Measurements from ENCODE around the gene DIRAS1. TPM values are rescaled to one million over a fixed set of nuclear protein-coding genes. Genes with fewer than 3 reads are reported as not detected.

DIRAS1 gene
- total RNA-seq, 1 experiment from 2014 or later = 7.8 TPM

- no peak overlapping the region for H3K4ac ChIP-seq (ENCODE audit: low read depth, low read length)
- Mint-ChIP-seq H3K9me3 (no peaks in the 10 kb centered on the region), H3K36me3 (ENCODE audit: insufficient read depth in 1 of 3, low read depth in 3 of 3) (peaks cover 5 to 36% (median 35%) of the 10 kb centered on the region in 3 experiments; a peak in 6 of 7 replicates), H3K27ac (no peak overlapping the region), H3K4me3 (no peak overlapping the region), H3K27me3 (ENCODE audit: low read depth) (no peaks in the 10 kb centered on the region), H3K4me1 (no peaks in the 10 kb centered on the region)
- no peak overlapping the region for H3T11ph ChIP-seq (ENCODE audit: low read length)
- peaks cover 25% of the 10 kb centered on the region; the same call in 1 of the 2 replicates for H3K79me2 ChIP-seq (ENCODE audit: insufficient read depth, low read length)
- no peaks in the 10 kb centered on the region for H4K20me1 ChIP-seq (ENCODE audit: control insufficient read depth, insufficient read depth, insufficient read length)
- H3K9ac ChIP-seq (ENCODE audit: extremely low read depth, insufficient read length, low read length) = no peak overlapping the region
- no peak for TF ChIP-seq CTCF (conservative IDR thresholded peaks at IDR 0.05)
- no peak overlapping the region for H2AK5ac ChIP-seq (ENCODE audit: insufficient read length, low read length)
- no peak overlapping the region for H2BK5ac ChIP-seq (ENCODE audit: insufficient read length, low read length)
- no peak overlapping the region for H3K23ac ChIP-seq (ENCODE audit: insufficient read length, low read depth, low read length)
- H3K27me3 ChIP-seq (ENCODE audit: insufficient read depth, low read length) = no peaks in the 10 kb centered on the region
- H2BK15ac ChIP-seq (ENCODE audit: low read depth, low read length) = no peak overlapping the region
- no peak overlapping the region for H2BK20ac ChIP-seq (ENCODE audit: low read depth, low read length, poor library complexity, severe bottlenecking)
- H4K5ac ChIP-seq (ENCODE audit: insufficient read length, low read depth, low read length) = no peak overlapping the region
- no peaks in the 10 kb centered on the region for H3K9me3 ChIP-seq (ENCODE audit: control insufficient read depth, low read depth, low read length)
- H3K27ac ChIP-seq (ENCODE audit: insufficient read length, low read depth, low read length) = no peak overlapping the region
- no peak overlapping the region for H2BK12ac ChIP-seq (ENCODE audit: insufficient read length, low read depth, low read length)
- H3K4me1 ChIP-seq (ENCODE audit: insufficient read depth, low read length) = no peaks in the 10 kb centered on the region
- no peak overlapping the region for H3K14ac ChIP-seq (ENCODE audit: insufficient read depth, low read length)
- H4K8ac ChIP-seq (replicated peaks; ENCODE audit: insufficient read length, low read depth, low read length) = no peak overlapping the region
- H3K23me2 ChIP-seq (ENCODE audit: insufficient read length, low read depth, low read length, poor library complexity, severe bottlenecking) = no peaks in the 10 kb centered on the region
- no peak overlapping the region for H2AFZ ChIP-seq (ENCODE audit: low read length)
- peaks cover 9% of the 10 kb centered on the region for H3K79me1 ChIP-seq (ENCODE audit: insufficient read depth, low read depth, low read length, poor library complexity, severe bottlenecking)
- no peak overlapping the region for H3K56ac ChIP-seq (ENCODE audit: insufficient read length, low read depth, low read length)
- H3K18ac ChIP-seq (ENCODE audit: insufficient read length, low read depth, low read length) = no peak overlapping the region
- no peak for DNase-seq
- no peak overlapping the region for H3K4me2 ChIP-seq (ENCODE audit: insufficient read depth, insufficient read length, low read length)
- WGBS (ENCODE audit: extremely low coverage, insufficient read length, low lambda C conversion rate) = no CpG with 5 or more reads among the region's 29 CpGs
- no peak overlapping the region for H4K91ac ChIP-seq (ENCODE audit: insufficient read length, low read depth, low read length)
- H2BK120ac ChIP-seq (ENCODE audit: low read depth, low read length, poor library complexity, severe bottlenecking) = no peak overlapping the region
Observed at GRCh38 chr19:2768365-2769132, 47.4 kb upstream of the DIRAS1 start.

Data from H9 (cell line).